CD4-positive, alpha-beta T cell (primary cell): ENCODE results near the gene ARNT2. TPM values are rescaled to one million over a fixed set of nuclear protein-coding genes. Genes with fewer than 3 reads are reported as not detected.

Experiments
- ATAC-seq: fragments of 200-7000 bp; cut with Tn5 transposase; one replicate; pipeline ENCODE4 v1.10.0; 2022; ENCODE audit warnings: mild to moderate bottlenecking; ENCODE audit not compliant: poor library complexity
- CTCF ChIA-PET: fragments of 350-600 bp; sonication (Branson Sonifier 250); formaldehyde crosslinking; loops from one replicate; lab custom pipeline; 2021; ENCODE audit warnings: antibody characterized with exemption, inconsistent platforms; lab: Charles Lee
- POLR2A ChIA-PET: fragments of 350-600 bp; sonication (Branson Sonifier 250); formaldehyde crosslinking; loops from one replicate; lab custom pipeline; 2021; ENCODE audit warnings: antibody characterized with exemption, inconsistent platforms; lab: Charles Lee
- DNase-seq, 14 experiments: peaks; one replicate each; pipeline ENCODE4 v3.0.0-alpha.2; 2013 to 2020; ENCODE audit warnings: mixed read lengths in 2 of 14
- H3K27ac ChIP-seq, 2 donors: one replicate each; pipeline versions ENCODE4 v1.5.1 to v1.7.0; 2013; ENCODE audit warnings: low read length in 2 of 2, low read depth in 1 of 2, mild to moderate bottlenecking in 1 of 2
- H3K27me3 ChIP-seq, 2 experiments: 1 replicate in 1 of 2; 2 replicates in 1 of 2; pipeline versions ENCODE4 v1.6.1 to v1.7.0; 2013; ENCODE audit warnings: low read length in 2 of 2, control low read depth in 1 of 2, mild to moderate bottlenecking in 1 of 2, moderate library complexity in 1 of 2; ENCODE audit not compliant: insufficient read depth in 2 of 2, control insufficient read depth in 1 of 2
- H3K36me3 ChIP-seq: one replicate; pipeline ENCODE4 v1.6.1; 2013; ENCODE audit warnings: low read length, control low read depth; ENCODE audit not compliant: insufficient read depth
- H3K4me1 ChIP-seq: one replicate; pipeline ENCODE4 v1.6.1; 2013; ENCODE audit warnings: low read length, control low read depth; ENCODE audit not compliant: insufficient read depth
- H3K4me3 ChIP-seq: one replicate; pipeline ENCODE4 v1.5.1; 2013; ENCODE audit warnings: mild to moderate bottlenecking, low read length, moderate library complexity
- H3K9me3 ChIP-seq, 2 experiments: 1 replicate in 1 of 2; 2 replicates in 1 of 2; pipeline versions ENCODE4 v1.6.1 to v1.7.0; 2013; ENCODE audit warnings: low read length in 2 of 2, mild to moderate bottlenecking in 2 of 2, control low read depth in 1 of 2, moderate library complexity in 1 of 2; ENCODE audit not compliant: control insufficient read depth in 1 of 2, insufficient read depth in 1 of 2
- H3K27ac Mint-ChIP-seq: one replicate; pipeline ENCODE4 v1.8.0; 2020; ENCODE audit warnings: mixed read lengths
- H3K27me3 Mint-ChIP-seq: one replicate; pipeline ENCODE4 v1.8.0; 2021; ENCODE audit warnings: mixed read lengths
- H3K36me3 Mint-ChIP-seq: one replicate; pipeline ENCODE4 v1.8.0; 2021; ENCODE audit warnings: low read depth, mixed read lengths
- H3K4me1 Mint-ChIP-seq: one replicate; pipeline ENCODE4 v1.8.0; 2021; ENCODE audit warnings: low read depth, mixed read lengths
- H3K4me3 Mint-ChIP-seq: one replicate; pipeline ENCODE4 v1.8.0; 2020; ENCODE audit warnings: mild to moderate bottlenecking, mixed read lengths
- H3K9me3 Mint-ChIP-seq: one replicate; pipeline ENCODE4 v1.8.0; 2020; ENCODE audit warnings: mixed read lengths
- CTCF ChIP-seq: fragments of 200-600 bp; IDR thresholded peaks from one replicate; pipeline ENCODE4 v1.8.0; 2022; ENCODE audit warnings: antibody characterized with exemption, mild to moderate bottlenecking
- intact Hi-C, 2 experiments: fragments of 100-400 bp; cut with DNase I in 1 of 2; cut with micrococcal nuclease in 1 of 2; formaldehyde crosslinking; loops; one replicate each; pipeline versions ENCODE4 v1.15.1 to v1.9.0; 2023 to 2025; cut with DNase I, micrococcal nuclease
- total RNA-seq, 174 experiments: library from RNA in 2 of 174; stranded (reverse) in 2 of 174; gene quantifications; one replicate each; pipeline ENCODE4 v1.2.3 and lab custom pipeline; 2021 to 2026

The ARNT2 gene
- total RNA-seq, 2 experiments from 2014 or later = not detected

DNA sequence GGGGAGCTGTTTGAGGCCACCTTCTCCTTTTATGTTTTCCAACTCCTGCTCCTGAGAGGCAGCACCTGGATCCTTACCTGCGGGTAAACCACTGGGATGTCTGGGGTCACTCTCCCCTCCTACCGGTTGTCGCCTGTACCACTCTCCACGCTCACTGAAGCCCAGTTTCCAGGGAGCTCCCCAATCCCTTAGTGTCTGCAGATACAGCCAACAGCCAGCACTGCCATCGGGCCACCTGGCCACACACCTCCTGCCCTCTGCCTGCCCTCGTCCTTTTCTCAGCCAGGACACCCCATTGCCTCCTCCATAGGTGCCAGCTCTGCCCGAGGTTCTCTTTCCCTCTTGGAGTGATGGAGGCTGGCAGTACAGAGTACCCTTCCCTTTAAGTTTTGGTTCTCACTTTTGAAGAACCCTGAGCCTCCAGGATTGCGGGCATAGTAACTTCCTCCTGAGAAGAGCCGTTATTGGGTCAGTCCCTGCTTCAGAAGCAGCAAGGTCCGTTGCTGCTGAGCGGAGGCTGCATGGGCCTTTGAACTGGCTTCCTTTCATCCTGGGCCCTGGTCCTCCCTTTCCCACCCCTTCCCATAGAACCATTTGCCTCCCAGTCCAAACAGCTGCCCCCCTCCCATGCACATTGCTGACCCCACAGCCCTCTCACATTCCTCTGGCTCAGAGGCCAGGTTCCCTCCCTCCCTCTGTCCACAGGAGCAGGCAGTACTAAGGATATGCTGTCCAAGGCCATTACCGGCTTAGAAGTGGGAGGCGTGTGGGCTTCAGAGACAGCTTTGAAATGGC is 30.9 kb downstream of the ARNT2 start:
- Histone ChIP-seq H3K4me1 (no peaks in the 10 kb centered on the region), H3K4me3 (no peak overlapping the region), H3K27ac (no peak overlapping the region), H3K36me3 (no peaks in the 10 kb centered on the region), H3K9me3 (peaks cover 0 to 6% of the 10 kb centered on the region in 2 experiments), H3K27me3 (peaks cover 0 to 3% of the 10 kb centered on the region in 2 experiments)
- ChIA-PET CTCF (no interaction called here), POLR2A (no interaction called here)
- Mint-ChIP-seq H3K4me1 (no peaks in the 10 kb centered on the region), H3K27me3 (peaks cover 17% of the 10 kb centered on the region), H3K27ac (no peak overlapping the region), H3K36me3 (no peaks in the 10 kb centered on the region), H3K9me3 (no peaks in the 10 kb centered on the region), H3K4me3 (no peak overlapping the region)
- intact Hi-C loops = no loop called here
- ATAC-seq (no peak), DNase-seq (no peak)
- no peak for TF ChIP-seq CTCF

GRCh38 chr15:80436511-80437307 is 32.5 kb downstream of the ARNT2 start:
- H3K27ac Mint-ChIP-seq = no peak overlapping the region
- TF ChIP-seq CTCF = no peak
- DNase-seq (no peak), ATAC-seq (no peak)
- H3K4me1 Mint-ChIP-seq = no peaks in the 10 kb centered on the region
- H3K4me3 Mint-ChIP-seq = no peak overlapping the region
- peaks cover 0 to 4% of the 10 kb centered on the region in 2 experiments for H3K9me3 ChIP-seq
- H3K36me3 ChIP-seq = no peaks in the 10 kb centered on the region
- H3K27me3 ChIP-seq = peaks cover 0 to 3% of the 10 kb centered on the region in 2 experiments
- ChIA-PET CTCF (no interaction called here), POLR2A (no interaction called here)
- no peaks in the 10 kb centered on the region for H3K4me1 ChIP-seq
- H3K27ac ChIP-seq = no peak overlapping the region
- intact Hi-C loops = no loop called here
- no peak overlapping the region for H3K4me3 ChIP-seq
- H3K36me3 Mint-ChIP-seq = no peaks in the 10 kb centered on the region
- no peaks in the 10 kb centered on the region for H3K9me3 Mint-ChIP-seq
- peaks cover 27% of the 10 kb centered on the region for H3K27me3 Mint-ChIP-seq

DNA sequence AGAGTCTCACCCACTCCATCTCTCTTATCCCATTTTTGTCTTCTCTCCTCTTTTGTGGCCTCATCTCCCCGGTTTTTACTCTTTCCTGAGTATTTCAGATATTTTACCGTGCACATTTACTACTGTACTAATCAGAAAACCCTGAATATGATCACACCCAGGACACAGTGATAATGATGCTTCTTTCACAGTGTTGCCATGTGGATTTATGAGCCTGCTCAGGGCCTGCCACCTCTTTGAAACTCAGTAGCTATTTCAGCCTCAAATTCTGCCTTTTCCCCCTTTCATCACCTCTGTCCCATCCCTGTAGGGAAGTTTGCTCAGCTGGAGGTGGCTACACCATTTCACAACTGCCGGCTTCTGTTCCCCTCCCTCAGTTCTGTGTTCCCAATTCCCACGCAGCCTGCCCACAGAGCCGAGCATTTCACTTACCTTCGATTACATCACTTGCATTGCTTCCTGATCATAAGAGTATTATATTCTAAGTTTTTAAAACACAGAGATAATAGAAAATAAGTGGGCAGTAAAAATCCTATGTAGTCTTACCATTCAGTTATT is 33.2 kb downstream of the ARNT2 start:
- Histone ChIP-seq H3K9me3 (no peaks in the 10 kb centered on the region), H3K27ac (no peak overlapping the region), H3K4me3 (no peak overlapping the region), H3K4me1 (no peaks in the 10 kb centered on the region), H3K36me3 (no peaks in the 10 kb centered on the region), H3K27me3 (peaks cover 0 to 5% of the 10 kb centered on the region in 2 experiments)
- Mint-ChIP-seq H3K27me3 (peaks cover 34% of the 10 kb centered on the region), H3K27ac (no peak overlapping the region), H3K9me3 (no peaks in the 10 kb centered on the region), H3K4me1 (no peaks in the 10 kb centered on the region), H3K4me3 (no peak overlapping the region), H3K36me3 (no peaks in the 10 kb centered on the region)
- intact Hi-C loops = no loop called here
- DNase-seq = no peak
- ChIA-PET POLR2A (no interaction called here), CTCF (no interaction called here)
- no peak for ATAC-seq
- no peak for TF ChIP-seq CTCF
